ENCODE results near the gene FYTTD1. TPM values are rescaled to one million over a fixed set of nuclear protein-coding genes. Genes with fewer than 3 reads are reported as not detected.

The FYTTD1 gene
- total RNA-seq, 1 experiment from 2014 or later = 70.7 TPM

- BruUV-seq (replicated peaks) = TSS peak; percentile 68
- intact Hi-C loops (cut with micrococcal nuclease) = no loop called here
Measured at GRCh38 chr3:197748597-197749314, 927 bp upstream of the FYTTD1 start.

GRCh38 chr3:197749315-197749600 lies 425 bp upstream of the FYTTD1 start:
- H3K4me1 ChIP-seq (ENCODE audit: control insufficient read depth in 1 of 2, insufficient read depth in 2 of 2, low read length in 2 of 2) = peaks cover 9 to 35% of the 10 kb centered on the region in 2 experiments; a peak in 3 of 4 replicates
- no TSS peak for BruUV-seq (replicated peaks)
- ChIA-PET RAD21 (ENCODE audit: low non-redundant PET in 1 of 2, low total read pairs in 2 of 2, uncharacterized antibody in 2 of 2, unreplicated experiment in 2 of 2) (interaction anchor here in 1 of 2 experiments (0.6 kb wide), 1 partner anchor 40 kb away, joined by 3 read pairs; no protein-coding TSS in a partner anchor), CTCF (interaction anchor here (1.0 kb wide), 1 partner anchor 150 kb away, joined by 4 read pairs; no protein-coding TSS in a partner anchor), POLR2A (interaction anchor here (0.7 kb wide), 1 partner anchor 38 kb away, joined by 4 read pairs; no protein-coding TSS in a partner anchor)
- peak overlapping the region; percentile 85 for H3K27ac ChIP-seq (ENCODE audit: low read depth, low read length)
- H3K79me2 ChIP-seq (ENCODE audit: insufficient read depth, low read length) = peaks cover 41% of the 10 kb centered on the region
- H3K4me2 ChIP-seq (ENCODE audit: low read length) = peak overlapping the region; percentile 99
- H4K20me1 ChIP-seq (ENCODE audit: insufficient read depth) = peaks cover 11% of the 10 kb centered on the region; the same call in 1 of the 2 replicates
- H3K9me2 ChIP-seq (ENCODE audit: insufficient read depth) = no peaks in the 10 kb centered on the region
- no peaks in the 10 kb centered on the region for H3K9me3 ChIP-seq (ENCODE audit: control insufficient read depth in 1 of 2, insufficient read depth in 1 of 2, low read depth in 1 of 2, low read length in 2 of 2)
- peak overlapping the region; percentile 70 to 93 for H3K4me3 ChIP-seq (replicated peaks in 1 of 2; ENCODE audit: low read depth in 1 of 2, low read length in 2 of 2)
- H2AFZ ChIP-seq (ENCODE audit: low read depth, low read length, poor library complexity, severe bottlenecking) = peak overlapping the region; percentile 72
- H3K9ac ChIP-seq (ENCODE audit: low read length) = peak overlapping the region; percentile 86
- no peaks in the 10 kb centered on the region for H3K36me3 ChIP-seq (ENCODE audit: control insufficient read depth in 1 of 2, insufficient read depth in 2 of 2, low read length in 2 of 2)
- H3K27me3 ChIP-seq (ENCODE audit: insufficient read depth, low read length) = no peaks in the 10 kb centered on the region
- intact Hi-C loops (cut with micrococcal nuclease) = no loop called here
- DNase-seq (ENCODE audit: low read depth, low spot score) = peak; percentile 35
- peak; percentile 73 for ATAC-seq
- TF ChIP-seq RAD21 (IDR thresholded peaks at IDR 0.05; ENCODE audit: low read depth) = no peak
- TF ChIP-seq ZNF274 (IDR thresholded peaks at IDR 0.05; ENCODE audit: low read depth, low read length) = no peak
- TF ChIP-seq ELF1 (IDR thresholded peaks at IDR 0.05; ENCODE audit: borderline replicate concordance, low read depth) = no peak
- TF ChIP-seq, protein P1, sequence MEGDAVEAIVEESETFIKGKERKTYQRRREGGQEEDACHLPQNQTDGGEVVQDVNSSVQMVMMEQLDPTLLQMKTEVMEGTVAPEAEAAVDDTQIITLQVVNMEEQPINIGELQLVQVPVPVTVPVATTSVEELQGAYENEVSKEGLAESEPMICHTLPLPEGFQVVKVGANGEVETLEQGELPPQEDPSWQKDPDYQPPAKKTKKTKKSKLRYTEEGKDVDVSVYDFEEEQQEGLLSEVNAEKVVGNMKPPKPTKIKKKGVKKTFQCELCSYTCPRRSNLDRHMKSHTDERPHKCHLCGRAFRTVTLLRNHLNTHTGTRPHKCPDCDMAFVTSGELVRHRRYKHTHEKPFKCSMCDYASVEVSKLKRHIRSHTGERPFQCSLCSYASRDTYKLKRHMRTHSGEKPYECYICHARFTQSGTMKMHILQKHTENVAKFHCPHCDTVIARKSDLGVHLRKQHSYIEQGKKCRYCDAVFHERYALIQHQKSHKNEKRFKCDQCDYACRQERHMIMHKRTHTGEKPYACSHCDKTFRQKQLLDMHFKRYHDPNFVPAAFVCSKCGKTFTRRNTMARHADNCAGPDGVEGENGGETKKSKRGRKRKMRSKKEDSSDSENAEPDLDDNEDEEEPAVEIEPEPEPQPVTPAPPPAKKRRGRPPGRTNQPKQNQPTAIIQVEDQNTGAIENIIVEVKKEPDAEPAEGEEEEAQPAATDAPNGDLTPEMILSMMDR (IDR thresholded peaks at IDR 0.05 in 2 of 3, conservative IDR thresholded peaks at IDR 0.05 in 1 of 3; ENCODE audit: borderline replicate concordance in 1 of 3, insufficient read depth in 1 of 3, low read depth in 2 of 3, low read length in 2 of 3) = no peak
- TF ChIP-seq SP1 (IDR thresholded peaks at IDR 0.05; ENCODE audit: low read depth) = no peak
- TF ChIP-seq EGR1 (IDR thresholded peaks at IDR 0.05; ENCODE audit: low read depth) = no peak
- no peak for TF ChIP-seq ATF3 (IDR thresholded peaks at IDR 0.05)
- no peak for TF ChIP-seq TCF7L2 (IDR thresholded peaks at IDR 0.05; ENCODE audit: borderline replicate concordance, extremely low read depth, insufficient read depth, insufficient read length)
- TF ChIP-seq POLR2AphosphoS5 (IDR thresholded peaks at IDR 0.05; ENCODE audit: low read depth, low read length) = no peak
- TF ChIP-seq ZFX (IDR thresholded peaks at IDR 0.05) = no peak
- TF ChIP-seq EZH2phosphoT487 (IDR thresholded peaks at IDR 0.05; ENCODE audit: borderline replicate concordance) = no peak
- no peak for TF ChIP-seq CEBPB (IDR thresholded peaks at IDR 0.05; ENCODE audit: low read depth)
- no peak for TF ChIP-seq YY1 (IDR thresholded peaks at IDR 0.05; ENCODE audit: extremely low read depth, insufficient replicate concordance, low read depth, low read length)

More at GRCh38 chr3:197748597-197749314, 927 bp upstream of the FYTTD1 start:
- CTCF ChIA-PET = interaction anchor here (1.0 kb wide), 1 partner anchor 150 kb away, joined by 4 read pairs; no protein-coding TSS in a partner anchor
- peaks cover 9 to 30% of the 10 kb centered on the region in 2 experiments; a peak in 3 of 4 replicates for H3K4me1 ChIP-seq (ENCODE audit: control insufficient read depth in 1 of 2, insufficient read depth in 2 of 2, low read length in 2 of 2)
- H3K9ac ChIP-seq (ENCODE audit: low read length) = peak overlapping the region; percentile 86
- ATAC-seq (no peak), DNase-seq (ENCODE audit: low read depth, low spot score) (no peak)
- POLR2A ChIA-PET = interaction anchor here (0.7 kb wide), 1 partner anchor 37 kb away, joined by 4 read pairs; no protein-coding TSS in a partner anchor
- H3K9me3 ChIP-seq (ENCODE audit: control insufficient read depth in 1 of 2, insufficient read depth in 1 of 2, low read depth in 1 of 2, low read length in 2 of 2) = no peaks in the 10 kb centered on the region
- H3K36me3 ChIP-seq (ENCODE audit: control insufficient read depth in 1 of 2, insufficient read depth in 2 of 2, low read length in 2 of 2) = no peaks in the 10 kb centered on the region
- no peaks in the 10 kb centered on the region for H3K9me2 ChIP-seq (ENCODE audit: insufficient read depth)
- peak overlapping the region; percentile 99 for H3K4me2 ChIP-seq (ENCODE audit: low read length)
- TF ChIP-seq TCF7L2 (IDR thresholded peaks at IDR 0.05; ENCODE audit: borderline replicate concordance, extremely low read depth, insufficient read depth, insufficient read length) = no peak
- TF ChIP-seq EZH2phosphoT487 (IDR thresholded peaks at IDR 0.05; ENCODE audit: borderline replicate concordance) = no peak
- TF ChIP-seq ATF3 (IDR thresholded peaks at IDR 0.05) = no peak
- TF ChIP-seq ELF1 (IDR thresholded peaks at IDR 0.05; ENCODE audit: borderline replicate concordance, low read depth) = no peak
- TF ChIP-seq POLR2AphosphoS5 (IDR thresholded peaks at IDR 0.05; ENCODE audit: low read depth, low read length) = no peak
- no peak for TF ChIP-seq YY1 (IDR thresholded peaks at IDR 0.05; ENCODE audit: extremely low read depth, insufficient replicate concordance, low read depth, low read length)
- RAD21 ChIA-PET (ENCODE audit: low non-redundant PET in 1 of 2, low total read pairs in 2 of 2, uncharacterized antibody in 2 of 2, unreplicated experiment in 2 of 2) = interaction anchor here in 1 of 2 experiments (0.6 kb wide), 1 partner anchor 40 kb away, joined by 3 read pairs; no protein-coding TSS in a partner anchor
- peak overlapping the region; percentile 85 for H3K27ac ChIP-seq (ENCODE audit: low read depth, low read length)
- no peaks in the 10 kb centered on the region for H3K27me3 ChIP-seq (ENCODE audit: insufficient read depth, low read length)
- H3K79me2 ChIP-seq (ENCODE audit: insufficient read depth, low read length) = peaks cover 36% of the 10 kb centered on the region
- H4K20me1 ChIP-seq (ENCODE audit: insufficient read depth) = peaks cover 11% of the 10 kb centered on the region; the same call in 1 of the 2 replicates
- peak overlapping the region; percentile 72 for H2AFZ ChIP-seq (ENCODE audit: low read depth, low read length, poor library complexity, severe bottlenecking)
- peak overlapping the region; percentile 70 to 93 for H3K4me3 ChIP-seq (replicated peaks in 1 of 2; ENCODE audit: low read depth in 1 of 2, low read length in 2 of 2)

Data from HCT116 (cell line).